Gastrocnemius medialis (tissue), 4 donors: ENCODE results near the gene ARRB1. TPM values are rescaled to one million over a fixed set of nuclear protein-coding genes. Genes with fewer than 3 reads are reported as not detected.

Experiments
- ATAC-seq, 2 donors: fragments of 150-250 bp; one replicate each; pipeline ENCODE4 v1.9.1; 2016
- DNase-seq, 2 donors: peaks; one replicate each; pipeline ENCODE4 v3.0.0-alpha.2; 2019
- H3K27ac ChIP-seq, 4 donors: fragments of 200-600 bp; sonication (generic); 1 replicate in 1 of 4; 2 replicates in 3 of 4; pipeline ENCODE4 v1.5.1; 2016 to 2018; ENCODE audit warnings: mild to moderate bottlenecking in 2 of 4, moderate library complexity in 1 of 4
- H3K27me3 ChIP-seq, 3 donors: fragments of 200-600 bp; sonication (generic) in 2 of 3; 1 replicate in 1 of 3; 2 replicates in 2 of 3; pipeline versions ENCODE4 v1.5.1 to v1.6.0; 2016 to 2019; ENCODE audit warnings: mild to moderate bottlenecking in 1 of 3, moderate library complexity in 1 of 3
- H3K36me3 ChIP-seq, 2 donors: fragments of 200-600 bp; sonication (generic) in 1 of 2; one replicate each; pipeline ENCODE4 v1.5.1; 2017 to 2018
- H3K4me1 ChIP-seq, 2 donors: fragments of 200-600 bp; sonication (generic) in 1 of 2; one replicate each; pipeline ENCODE4 v1.5.1; 2016 to 2017; ENCODE audit warnings: mild to moderate bottlenecking in 2 of 2
- H3K4me3 ChIP-seq, 4 donors: fragments of 200-600 bp; sonication (generic) in 3 of 4; 1 replicate in 1 of 4; 2 replicates in 3 of 4; pipeline ENCODE4 v1.5.1; 2016 to 2019; ENCODE audit warnings: mild to moderate bottlenecking in 2 of 4
- H3K9me3 ChIP-seq, 3 donors: fragments of 200-600 bp; sonication (generic) in 2 of 3; 1 replicate in 1 of 3; 2 replicates in 2 of 3; pipeline ENCODE4 v1.5.1; 2016 to 2019
- POLR2A ChIP-seq, 2 donors: fragments of 450-650 bp; IDR thresholded peaks; one replicate each; pipeline ENCODE4 v1.6.1; 2017; ENCODE audit warnings: antibody characterized with exemption in 2 of 2, mild to moderate bottlenecking in 2 of 2, moderate library complexity in 2 of 2
- in situ Hi-C, 4 donors: fragments of 200-750 bp; cut with MboI; loops; one replicate each; pipeline versions ENCODE4 v1.15.0 to v1.8.0; 2017; ENCODE audit warnings: low sequenced_read_pairs in 4 of 4
- intact Hi-C: fragments of 100-400 bp; cut with DNase I; formaldehyde crosslinking; loops from one replicate; pipeline ENCODE4 v1.15.1; 2023; ENCODE audit warnings: low total_unique reads
- total RNA-seq, 4 donors: library from RNA; depleted of rRNA; stranded (reverse); fragments of >200 nt; gene quantifications; one replicate each; pipeline versions ENCODE4 v1.1.0 to v1.2.3, GENCODE V29; 2016
- TF ChIP-seq, protein P1 (sequence below), 5 experiments: fragments of 450-650 bp in 3 of 5; fragments of 200-600 bp in 2 of 5; sonication (generic) in 2 of 5; IDR thresholded peaks in 4 of 5; conservative IDR thresholded peaks in 1 of 5; 1 replicate in 4 of 5; 2 replicates in 1 of 5; pipeline ENCODE4 v1.5.1; 2016 to 2019; ENCODE audit warnings: antibody characterized with exemption in 5 of 5, mild to moderate bottlenecking in 3 of 5, moderate library complexity in 3 of 5

Gene ARRB1
- total RNA-seq, 4 donors from 2014 or later = 4.3 to 11.8 (median 5.4) TPM

DNA sequence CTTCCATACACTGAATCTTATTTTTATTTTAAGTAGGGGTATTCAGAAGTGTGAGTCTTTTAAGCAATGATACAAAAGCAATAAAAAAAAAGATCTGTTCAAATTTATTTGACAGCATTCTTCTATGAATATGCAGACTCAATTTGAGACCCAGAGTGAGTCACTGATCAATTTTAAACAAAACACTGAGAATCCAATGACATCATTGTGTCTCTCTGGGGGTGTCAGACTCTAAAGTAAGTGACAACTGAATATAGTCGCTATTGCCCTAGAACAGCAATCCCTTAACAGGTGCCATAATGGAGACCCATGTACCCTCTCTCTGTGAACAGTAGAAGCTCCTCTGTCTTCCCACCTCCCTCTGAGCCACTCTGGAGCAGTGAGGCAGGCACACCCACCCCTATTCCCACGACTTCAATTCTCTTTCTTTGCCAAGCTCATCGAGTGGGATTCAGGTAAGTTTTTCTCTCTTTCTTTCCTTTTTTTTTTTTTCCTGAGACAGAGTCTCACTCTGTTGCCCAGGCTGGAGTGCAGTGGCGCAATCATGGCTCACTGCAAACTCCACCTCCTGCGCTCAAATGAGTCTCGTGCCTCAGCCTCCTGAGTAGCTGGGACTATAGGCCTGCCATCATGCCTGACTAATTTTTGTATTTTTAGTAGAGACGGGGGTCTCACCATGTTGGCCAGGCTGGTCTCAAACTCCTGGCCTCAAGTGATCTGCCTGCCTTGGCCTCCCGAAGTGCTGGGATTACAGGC lies 42.8 kb upstream of the ARRB1 start:
- no peak for ATAC-seq
- in situ Hi-C loops (no loop called here), intact Hi-C loops (no loop called here)
- Histone ChIP-seq H3K9me3 (no peaks in the 10 kb centered on the region), H3K36me3 (no peaks in the 10 kb centered on the region), H3K4me1 (no peaks in the 10 kb centered on the region), H3K27ac (no peak overlapping the region), H3K27me3 (no peaks in the 10 kb centered on the region), H3K4me3 (no peak overlapping the region)
- no peak for DNase-seq
- no peak for TF ChIP-seq POLR2A (IDR thresholded peaks at IDR 0.05)
- TF ChIP-seq, protein P1, sequence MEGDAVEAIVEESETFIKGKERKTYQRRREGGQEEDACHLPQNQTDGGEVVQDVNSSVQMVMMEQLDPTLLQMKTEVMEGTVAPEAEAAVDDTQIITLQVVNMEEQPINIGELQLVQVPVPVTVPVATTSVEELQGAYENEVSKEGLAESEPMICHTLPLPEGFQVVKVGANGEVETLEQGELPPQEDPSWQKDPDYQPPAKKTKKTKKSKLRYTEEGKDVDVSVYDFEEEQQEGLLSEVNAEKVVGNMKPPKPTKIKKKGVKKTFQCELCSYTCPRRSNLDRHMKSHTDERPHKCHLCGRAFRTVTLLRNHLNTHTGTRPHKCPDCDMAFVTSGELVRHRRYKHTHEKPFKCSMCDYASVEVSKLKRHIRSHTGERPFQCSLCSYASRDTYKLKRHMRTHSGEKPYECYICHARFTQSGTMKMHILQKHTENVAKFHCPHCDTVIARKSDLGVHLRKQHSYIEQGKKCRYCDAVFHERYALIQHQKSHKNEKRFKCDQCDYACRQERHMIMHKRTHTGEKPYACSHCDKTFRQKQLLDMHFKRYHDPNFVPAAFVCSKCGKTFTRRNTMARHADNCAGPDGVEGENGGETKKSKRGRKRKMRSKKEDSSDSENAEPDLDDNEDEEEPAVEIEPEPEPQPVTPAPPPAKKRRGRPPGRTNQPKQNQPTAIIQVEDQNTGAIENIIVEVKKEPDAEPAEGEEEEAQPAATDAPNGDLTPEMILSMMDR (IDR thresholded peaks at IDR 0.05 in 4 of 5, conservative IDR thresholded peaks at IDR 0.05 in 1 of 5) = no peak

DNA sequence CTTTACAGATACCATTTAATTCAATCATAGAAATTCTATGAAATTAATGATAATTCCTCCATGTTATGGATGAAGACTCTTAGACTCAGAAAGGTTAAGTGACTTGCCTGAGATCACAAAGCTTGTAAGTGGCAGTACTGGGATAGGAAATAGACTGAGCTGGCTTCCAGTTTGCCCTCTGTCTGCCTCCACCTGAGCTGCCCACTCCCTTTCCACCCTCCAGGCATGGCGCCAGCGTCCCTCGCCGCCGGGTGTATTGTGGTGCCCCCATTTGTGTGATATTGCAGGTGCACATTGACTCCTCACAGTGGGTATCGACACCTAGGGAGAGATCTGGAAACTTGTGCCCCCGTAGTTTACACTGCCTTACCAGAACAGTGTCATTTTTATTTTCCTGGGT lies 38.5 kb upstream of the ARRB1 start:
- H3K27me3 ChIP-seq = no peaks in the 10 kb centered on the region
- TF ChIP-seq, protein P1 (IDR thresholded peaks at IDR 0.05 in 4 of 5, conservative IDR thresholded peaks at IDR 0.05 in 1 of 5) = no peak
- no peak for TF ChIP-seq POLR2A (IDR thresholded peaks at IDR 0.05)
- no peaks in the 10 kb centered on the region for H3K9me3 ChIP-seq
- ATAC-seq = no peak
- intact Hi-C loops (loop anchor here (5.0 kb wide), 1 partner anchor 38 kb away; the partner anchor contains the start of gene ARRB1), in situ Hi-C loops (loop anchor here in 1 of 4 donors (5.0 kb wide), 2 partner anchors 53 to 113 kb away; no protein-coding TSS in a partner anchor)
- H3K4me1 ChIP-seq = peaks cover 0 to 6% of the 10 kb centered on the region in 2 donors
- no peak overlapping the region for H3K4me3 ChIP-seq
- no peak for DNase-seq
- no peaks in the 10 kb centered on the region for H3K36me3 ChIP-seq
- H3K27ac ChIP-seq = no peak overlapping the region

DNA sequence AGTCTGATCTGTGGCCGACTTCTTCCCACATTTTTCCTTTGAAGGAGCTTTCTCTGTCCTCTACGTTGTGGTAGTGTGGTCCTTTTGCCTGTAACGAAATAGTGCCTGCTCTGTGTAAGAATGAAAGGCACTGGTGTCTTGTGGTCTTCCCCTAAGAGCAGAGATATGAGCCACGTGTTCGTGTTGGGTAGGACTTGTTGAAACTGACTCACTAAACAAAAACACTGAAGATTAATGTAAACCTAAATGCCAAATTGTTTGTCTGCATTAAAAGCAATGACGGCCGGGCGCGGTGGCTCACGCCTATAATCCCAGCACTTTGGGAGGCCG lies 37.8 kb upstream of the ARRB1 start:
- Histone ChIP-seq H3K9me3 (no peaks in the 10 kb centered on the region), H3K27ac (no peak overlapping the region), H3K36me3 (no peaks in the 10 kb centered on the region), H3K27me3 (no peaks in the 10 kb centered on the region), H3K4me1 (peaks cover 0 to 6% of the 10 kb centered on the region in 2 donors), H3K4me3 (no peak overlapping the region)
- no peak for TF ChIP-seq POLR2A (IDR thresholded peaks at IDR 0.05)
- TF ChIP-seq, protein P1 (IDR thresholded peaks at IDR 0.05 in 4 of 5, conservative IDR thresholded peaks at IDR 0.05 in 1 of 5) = no peak
- intact Hi-C loops (loop anchor here (5.0 kb wide), 1 partner anchor 37 kb away; the partner anchor contains the start of gene ARRB1), in situ Hi-C loops (loop anchor here in 1 of 4 donors (5.0 kb wide), 2 partner anchors 52 to 112 kb away; no protein-coding TSS in a partner anchor)
- DNase-seq (no peak), ATAC-seq (no peak)

DNA sequence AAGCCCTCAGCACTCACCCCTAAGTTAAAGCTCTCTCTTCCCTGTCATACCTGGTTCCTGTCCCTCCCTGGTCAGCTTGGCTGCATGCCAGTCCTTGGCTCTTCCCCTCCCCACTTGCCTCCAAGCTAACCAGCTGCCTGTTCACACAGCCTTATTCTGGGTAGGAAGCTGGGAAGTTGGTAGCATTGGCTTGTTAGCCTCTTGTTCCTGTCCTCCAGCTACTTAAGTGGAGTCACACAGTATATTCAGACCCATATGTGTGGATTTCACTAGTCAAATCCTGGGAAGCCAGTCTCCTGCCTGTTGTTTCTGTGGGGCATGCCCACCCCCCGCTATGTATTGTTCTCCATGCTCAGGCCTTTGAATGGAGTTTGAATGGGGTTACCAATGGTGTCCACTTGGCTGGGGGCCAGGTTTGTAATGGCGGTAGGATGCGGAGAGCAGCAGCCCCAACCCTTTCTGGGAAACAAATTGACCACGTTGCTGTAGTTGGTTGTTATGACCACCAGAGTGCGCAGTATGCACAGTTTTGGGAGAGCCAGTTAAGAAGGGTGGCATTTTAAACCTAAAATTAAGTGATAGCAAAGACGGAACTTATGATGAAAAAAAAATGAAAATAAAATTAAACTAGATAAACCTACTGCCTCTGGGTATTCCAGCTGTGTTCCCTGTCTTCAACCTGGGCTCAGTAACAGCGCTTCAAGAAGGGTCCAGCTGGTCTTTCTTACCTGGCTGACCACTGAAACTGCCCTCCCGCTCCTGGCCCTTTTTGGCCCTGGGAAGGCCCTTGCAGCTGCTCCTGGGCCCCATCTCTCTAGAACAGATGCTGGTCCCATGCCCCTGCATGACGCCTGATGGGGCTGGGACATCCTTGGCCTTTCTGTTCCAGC lies 37.2 kb upstream of the ARRB1 start:
- DNase-seq = peak in 1 of 2 donors; percentile 45
- H3K27me3 ChIP-seq = no peaks in the 10 kb centered on the region
- intact Hi-C loops = loop anchor here (1.0 to 5.0 kb wide), 2 partner anchors 36 to 144 kb away; partner anchors contain the start of gene ARRB1
- H3K4me1 ChIP-seq = peaks cover 0 to 6% of the 10 kb centered on the region in 2 donors
- peak overlapping the region in 1 of 4 donors; percentile 39 for H3K27ac ChIP-seq
- H3K4me3 ChIP-seq = no peak overlapping the region
- in situ Hi-C loops = loop anchor here in 1 of 4 donors (5.0 kb wide), 2 partner anchors 51 to 111 kb away; no protein-coding TSS in a partner anchor
- H3K9me3 ChIP-seq = no peaks in the 10 kb centered on the region
- H3K36me3 ChIP-seq = no peaks in the 10 kb centered on the region
- TF ChIP-seq POLR2A (IDR thresholded peaks at IDR 0.05) = no peak
- TF ChIP-seq, protein P1 (IDR thresholded peaks at IDR 0.05 in 4 of 5, conservative IDR thresholded peaks at IDR 0.05 in 1 of 5) = peak; percentile 69 to 85 (median 76)
- peak; percentile 69 to 81 for ATAC-seq
